Fibroblast of skin of abdomen (primary cell): ENCODE data around the gene TRPM3.

Experiments used
- DNase-seq: peaks from one replicate; pipeline ENCODE4 v3.0.0-alpha.2; 2013

The TRPM3 gene

DNA sequence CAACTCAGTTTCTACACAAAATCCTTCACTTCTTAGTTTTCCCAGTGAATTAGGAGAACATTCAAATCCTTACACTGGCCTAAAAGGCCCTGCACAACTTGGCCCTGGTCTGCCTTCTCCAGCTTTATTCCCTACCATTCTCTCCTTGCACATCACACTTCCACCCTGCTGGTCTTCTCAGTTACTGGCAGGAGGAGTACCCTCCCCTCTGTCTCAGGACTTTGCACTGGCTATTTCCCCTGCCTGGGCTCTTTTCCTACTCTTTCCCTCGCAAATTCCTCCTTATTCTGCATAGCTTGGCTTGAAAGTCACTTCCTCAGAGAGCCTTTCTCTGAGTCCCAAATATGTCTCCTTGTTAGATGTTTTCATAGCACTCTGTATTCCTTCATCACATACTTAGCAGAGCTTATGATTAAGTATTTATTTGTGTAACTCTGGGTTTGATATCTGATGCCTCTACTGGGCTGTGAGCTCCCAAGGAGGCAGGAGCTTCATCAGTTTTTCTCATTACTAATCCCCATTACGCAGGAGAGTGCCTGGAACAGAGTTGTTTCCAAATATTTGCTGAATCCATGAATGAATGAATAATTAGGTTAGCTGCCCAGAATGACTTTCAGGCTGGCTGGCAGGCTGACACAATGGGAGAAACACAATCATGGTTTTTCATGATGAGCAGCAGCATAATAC, 547.1 kb downstream of the TRPM3 start:
- DNase-seq = peak; percentile 42

DNA sequence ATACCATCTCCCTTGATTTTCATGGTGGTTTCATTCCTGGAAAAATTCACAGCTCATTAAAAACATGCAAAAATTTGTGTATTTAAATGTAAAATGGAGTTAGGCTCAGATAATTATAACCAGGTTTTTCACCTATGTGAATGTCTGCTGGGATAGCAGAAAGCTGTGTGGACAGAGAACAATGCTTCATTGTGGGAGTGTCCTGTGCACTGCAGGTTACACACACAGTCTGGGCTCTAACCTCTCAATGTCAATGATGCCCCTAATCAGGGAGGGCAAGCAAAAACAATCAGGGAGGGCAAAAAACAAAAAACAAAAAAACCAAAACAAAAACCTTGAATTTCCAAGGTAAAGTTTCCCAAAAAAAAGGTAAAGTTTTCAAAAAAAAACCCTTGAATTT, 548.1 kb downstream of the TRPM3 start:
- DNase-seq = no peak

DNA sequence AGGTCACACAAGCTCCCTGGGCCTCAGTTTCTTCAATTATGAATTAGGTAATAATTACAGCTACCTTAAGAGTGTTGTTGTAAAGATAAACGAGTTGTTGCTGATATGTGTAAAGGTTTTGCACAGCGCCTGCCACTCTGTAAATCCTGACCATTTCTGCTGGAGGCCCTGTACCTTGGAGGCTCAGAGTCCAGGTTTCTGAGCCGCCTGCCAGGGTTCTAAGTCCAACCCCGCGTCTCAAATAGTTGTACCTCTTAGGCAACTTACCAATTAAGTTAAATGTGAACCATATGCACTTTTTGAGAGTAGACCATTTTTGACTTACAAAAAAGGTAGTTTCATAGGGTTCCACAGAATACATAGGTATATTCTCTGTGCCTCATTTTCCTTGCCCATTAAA, 550.2 kb downstream of the TRPM3 start:
- no peak for DNase-seq

DNA sequence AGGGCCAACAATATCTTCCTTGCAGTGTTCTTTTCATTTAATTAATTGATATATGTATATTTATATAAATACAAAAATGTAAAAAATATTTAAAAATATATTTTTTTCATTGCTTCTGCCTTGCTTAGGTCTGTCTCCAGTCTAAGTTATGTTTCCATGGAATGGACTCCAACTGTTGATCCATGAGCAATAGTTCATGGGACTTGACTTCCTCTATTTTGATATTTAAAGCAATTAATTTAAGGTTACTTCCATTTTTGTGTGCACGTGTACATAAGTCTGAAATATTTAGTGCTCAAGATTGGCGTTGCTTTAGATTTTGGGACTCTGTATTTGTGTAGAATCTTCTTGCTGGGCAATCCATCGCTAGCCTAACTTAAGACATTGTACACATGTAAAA, 551.6 kb downstream of the TRPM3 start:
- DNase-seq = no peak

DNA sequence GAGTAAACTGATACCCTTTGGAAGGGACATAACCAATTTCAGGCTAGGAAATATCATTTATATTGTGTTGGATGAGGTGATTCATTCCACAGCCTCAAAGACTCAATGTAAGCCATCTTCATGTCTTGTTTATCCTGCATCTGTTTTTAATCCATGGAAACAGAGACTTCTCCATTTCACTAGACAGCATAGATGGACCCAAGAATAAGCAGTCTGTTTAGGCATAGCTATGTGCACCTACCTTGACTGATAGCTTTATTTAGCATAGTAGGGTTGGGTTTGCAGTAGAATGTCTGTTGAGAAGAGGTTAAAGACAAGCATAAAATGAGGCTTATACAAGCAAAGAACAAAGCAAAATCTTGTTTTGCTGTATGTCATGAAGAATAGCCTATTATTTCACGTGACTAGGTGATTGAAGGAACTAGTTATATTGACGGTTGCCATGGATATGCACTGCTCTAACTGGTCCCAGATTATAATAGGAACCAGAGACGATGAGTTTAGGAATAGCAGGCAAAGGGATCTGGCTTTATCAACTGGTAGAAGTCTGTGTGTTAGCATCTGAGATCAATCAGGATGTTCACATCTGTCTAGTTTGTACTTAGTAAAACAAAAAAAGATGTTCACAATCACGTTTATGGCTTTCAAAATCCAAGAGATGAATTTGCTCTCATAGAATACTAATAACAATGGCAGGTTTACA, 552.2 kb downstream of the TRPM3 start:
- no peak for DNase-seq

DNA sequence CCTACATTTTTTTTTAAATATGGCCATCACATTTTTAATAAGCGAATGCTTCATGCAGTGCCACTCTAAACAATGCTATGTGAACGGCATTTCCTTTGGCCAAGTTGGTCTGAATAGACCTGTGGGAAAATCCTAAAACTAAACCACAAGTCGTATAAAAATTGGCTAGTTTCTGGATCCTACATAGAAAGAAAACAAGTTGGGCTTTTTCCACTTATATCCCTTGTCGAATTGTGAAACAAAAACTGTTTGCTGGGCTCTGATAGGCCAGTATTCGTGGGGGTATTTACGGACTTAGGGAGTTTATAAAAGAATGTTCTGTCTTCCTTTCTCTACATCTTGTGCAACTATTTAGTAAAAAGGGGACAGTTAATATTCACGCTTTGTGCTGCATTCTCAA, 553.9 kb downstream of the TRPM3 start:
- no peak for DNase-seq

DNA sequence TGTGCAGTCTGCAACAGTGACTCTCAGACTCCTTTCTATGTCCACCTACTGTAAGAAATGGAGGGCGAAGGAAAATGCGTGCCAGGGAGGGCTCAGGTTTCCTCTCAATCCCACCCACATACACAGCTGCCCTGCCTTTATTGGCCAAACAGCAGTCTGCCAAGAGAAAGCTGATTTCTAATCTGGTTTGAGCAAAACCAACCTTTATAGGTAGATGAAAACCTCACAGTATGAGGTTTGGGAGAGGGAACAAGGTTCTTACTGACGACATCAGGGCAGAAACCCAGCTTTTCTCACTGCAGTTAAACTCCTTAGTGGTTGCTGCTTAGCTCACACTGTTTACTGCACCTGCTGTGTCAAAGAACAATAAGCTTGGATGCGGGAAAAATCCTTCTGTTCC, 554.7 kb downstream of the TRPM3 start:
- no peak for DNase-seq

DNA sequence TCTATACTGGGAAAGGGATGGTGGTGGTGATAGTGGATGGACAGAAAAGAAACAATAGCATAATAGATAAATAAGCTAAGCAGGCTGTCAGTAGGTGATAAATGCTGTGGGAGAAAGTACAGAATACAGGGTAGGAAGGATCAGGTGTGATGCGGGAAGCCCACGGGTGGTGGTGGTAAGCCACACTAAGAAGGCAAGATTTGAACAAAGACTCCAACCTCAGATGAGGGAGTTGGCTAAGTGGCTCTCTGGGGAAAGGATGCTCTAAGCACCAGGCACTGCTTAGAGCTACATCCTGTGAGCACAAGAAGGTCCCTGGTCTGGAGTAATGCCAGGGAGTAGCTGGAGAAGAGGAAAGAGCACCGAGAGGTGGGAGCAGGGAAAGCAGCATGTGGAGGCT, 555.4 kb downstream of the TRPM3 start:
- DNase-seq = no peak

DNA sequence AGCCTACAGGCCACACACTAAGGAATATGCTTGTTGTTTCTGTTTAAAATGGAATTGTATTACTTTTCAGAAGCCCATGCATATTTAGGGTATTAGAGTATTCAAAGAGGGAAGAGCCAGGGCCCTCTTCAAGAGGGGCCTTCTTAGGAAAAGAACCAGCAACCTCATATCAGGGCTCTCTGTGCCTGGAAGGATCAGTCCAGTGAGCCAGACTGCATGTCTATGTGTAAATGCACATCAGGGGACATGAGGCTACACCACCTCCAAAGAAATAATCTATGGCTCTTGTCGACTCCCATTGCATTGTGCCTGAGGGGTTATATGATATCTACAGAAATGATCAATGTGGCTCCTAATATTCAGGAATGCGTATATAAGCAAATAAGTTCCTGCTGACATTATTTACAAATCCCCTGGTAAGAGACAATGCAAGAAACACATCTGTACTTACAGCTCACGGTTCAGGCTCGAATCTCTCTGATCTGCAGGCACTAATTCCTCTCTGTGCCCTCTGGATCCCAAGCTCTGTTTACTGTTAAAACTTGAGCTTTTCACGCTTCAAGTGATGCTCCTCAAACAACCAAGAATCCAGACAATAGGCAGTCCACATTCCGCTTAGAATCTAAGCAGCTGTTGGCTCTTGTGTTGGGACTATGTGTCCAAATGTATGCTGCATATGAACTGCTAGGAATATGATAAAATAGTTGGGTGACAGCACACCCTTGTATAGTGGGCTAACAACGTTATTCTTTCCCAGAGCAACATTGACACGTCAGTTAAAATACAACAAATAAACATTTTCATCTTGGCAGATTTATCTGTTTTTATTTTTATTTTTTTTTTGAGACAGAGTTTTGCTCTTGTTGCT, 556.7 kb downstream of the TRPM3 start:
- no peak for DNase-seq

DNA sequence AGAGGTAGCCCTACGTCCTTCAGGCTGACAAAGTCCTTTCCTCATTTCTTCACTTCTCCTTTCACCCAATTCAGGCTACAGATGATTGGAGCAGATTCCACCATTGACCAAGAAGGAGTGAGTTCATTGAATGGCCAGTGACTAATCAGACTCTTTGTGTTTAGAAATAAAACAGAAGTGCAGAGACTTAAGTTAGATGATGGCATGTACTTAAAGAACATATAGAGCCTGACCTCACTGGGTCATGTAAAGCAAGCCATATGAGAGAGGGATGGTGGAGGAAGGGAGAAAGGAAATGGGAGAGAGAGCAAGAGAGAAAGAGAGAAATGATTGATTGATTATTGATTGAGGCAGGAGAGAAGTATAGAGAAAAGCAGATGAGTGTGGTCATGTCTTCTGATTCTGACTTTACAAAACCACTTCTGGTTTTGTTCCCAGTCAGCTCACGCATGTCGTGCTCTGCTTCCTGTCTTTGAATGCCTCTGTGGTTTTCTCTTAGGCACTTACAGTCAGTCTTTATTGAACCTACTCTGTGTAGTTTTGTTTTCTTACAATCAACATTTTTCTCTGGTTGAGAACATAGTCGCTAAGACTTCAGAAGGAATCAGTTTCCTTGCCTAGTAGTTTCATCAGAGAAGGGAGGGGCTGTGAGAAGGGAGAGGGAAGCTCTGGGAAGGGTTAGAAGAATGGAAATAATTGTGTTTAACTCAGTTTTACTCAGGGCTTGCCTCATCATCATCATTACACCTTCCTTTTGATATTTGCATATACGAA, 557.8 kb downstream of the TRPM3 start:
- peak; percentile 77 for DNase-seq

DNA sequence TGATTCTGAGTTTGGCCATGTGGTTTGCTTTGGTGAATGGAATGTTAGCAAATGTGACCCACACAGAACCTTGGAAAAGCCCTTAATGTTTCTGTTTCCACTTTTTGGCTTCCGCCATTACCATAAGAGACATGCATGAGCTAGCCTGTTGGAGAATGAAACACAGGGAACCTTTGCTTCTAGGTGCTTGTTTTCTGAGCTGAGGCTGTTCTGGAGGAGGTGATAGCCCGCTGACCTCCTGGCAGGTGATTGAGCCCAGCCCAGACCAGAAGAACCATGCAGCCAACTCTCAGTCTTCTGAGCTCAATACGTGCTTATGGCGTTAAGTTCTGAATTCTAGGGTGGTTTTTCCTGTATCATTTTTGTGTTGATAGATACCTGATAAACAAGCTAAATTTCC, 558.4 kb downstream of the TRPM3 start:
- DNase-seq = no peak

DNA sequence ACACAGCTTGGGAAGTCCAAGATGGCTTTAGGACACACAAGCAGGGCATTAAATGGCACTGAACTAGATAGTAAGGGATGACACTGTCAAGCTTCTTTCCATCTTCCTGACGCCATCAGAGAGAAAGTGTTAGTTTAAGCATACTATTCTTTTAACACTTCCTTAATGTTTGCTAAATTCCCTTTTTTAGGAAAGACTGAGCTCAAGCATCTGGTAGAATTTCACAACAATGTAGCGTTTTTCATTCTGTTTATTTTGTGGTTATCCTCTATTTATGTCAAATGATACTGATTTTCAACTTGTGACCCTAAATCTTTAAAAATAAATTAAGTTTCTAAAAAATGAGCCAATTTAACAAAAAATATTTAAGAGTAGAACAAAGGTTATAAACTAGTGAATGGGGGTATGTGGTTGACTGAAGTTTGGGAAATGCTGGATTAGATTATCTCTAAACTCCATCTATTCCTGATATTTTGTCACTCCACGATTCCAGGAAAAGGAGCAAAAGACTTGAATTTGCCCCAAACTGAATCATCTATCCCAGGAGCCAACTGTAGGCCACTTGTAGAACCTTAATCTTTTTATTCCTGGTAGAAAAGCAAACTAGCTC, 559.5 kb downstream of the TRPM3 start:
- no peak for DNase-seq

DNA sequence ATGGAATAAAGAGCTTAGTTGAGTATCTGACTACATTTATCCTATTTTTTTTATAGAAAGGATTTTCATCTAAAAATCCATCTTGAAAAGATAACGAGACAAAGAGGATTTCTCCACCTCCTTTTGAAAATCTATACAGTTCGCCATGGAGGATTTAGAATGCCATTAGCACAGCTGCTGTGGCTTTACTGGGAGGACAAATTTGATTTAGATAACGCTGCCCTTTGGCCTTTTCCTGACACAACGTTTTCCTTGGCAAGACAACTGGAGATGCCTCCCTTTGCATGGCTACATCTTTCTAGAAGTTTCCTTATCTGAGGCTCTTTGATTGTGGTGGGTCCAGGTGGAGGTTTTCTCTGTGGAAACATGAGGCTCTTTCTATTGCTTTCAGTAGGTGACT, 560.3 kb downstream of the TRPM3 start:
- DNase-seq = no peak

DNA sequence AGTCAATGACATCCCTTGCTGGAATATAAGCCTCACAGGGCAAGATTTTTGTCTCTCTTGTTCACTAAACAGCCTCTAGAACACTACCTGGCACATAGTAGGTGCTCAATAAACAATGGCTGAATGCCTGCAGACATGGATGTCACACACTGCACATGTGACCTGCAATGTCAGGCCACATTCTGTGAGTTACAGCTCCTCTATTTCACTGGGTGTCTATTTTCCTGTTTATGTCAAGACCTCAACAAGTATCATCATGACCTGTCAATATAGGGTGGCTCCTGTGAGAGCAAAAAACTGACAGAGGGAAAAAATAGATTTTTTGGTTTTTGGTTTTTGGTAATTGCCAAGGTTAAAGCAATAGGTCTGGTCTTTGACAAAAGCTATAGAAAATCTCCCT, 562.3 kb downstream of the TRPM3 start:
- no peak for DNase-seq

DNA sequence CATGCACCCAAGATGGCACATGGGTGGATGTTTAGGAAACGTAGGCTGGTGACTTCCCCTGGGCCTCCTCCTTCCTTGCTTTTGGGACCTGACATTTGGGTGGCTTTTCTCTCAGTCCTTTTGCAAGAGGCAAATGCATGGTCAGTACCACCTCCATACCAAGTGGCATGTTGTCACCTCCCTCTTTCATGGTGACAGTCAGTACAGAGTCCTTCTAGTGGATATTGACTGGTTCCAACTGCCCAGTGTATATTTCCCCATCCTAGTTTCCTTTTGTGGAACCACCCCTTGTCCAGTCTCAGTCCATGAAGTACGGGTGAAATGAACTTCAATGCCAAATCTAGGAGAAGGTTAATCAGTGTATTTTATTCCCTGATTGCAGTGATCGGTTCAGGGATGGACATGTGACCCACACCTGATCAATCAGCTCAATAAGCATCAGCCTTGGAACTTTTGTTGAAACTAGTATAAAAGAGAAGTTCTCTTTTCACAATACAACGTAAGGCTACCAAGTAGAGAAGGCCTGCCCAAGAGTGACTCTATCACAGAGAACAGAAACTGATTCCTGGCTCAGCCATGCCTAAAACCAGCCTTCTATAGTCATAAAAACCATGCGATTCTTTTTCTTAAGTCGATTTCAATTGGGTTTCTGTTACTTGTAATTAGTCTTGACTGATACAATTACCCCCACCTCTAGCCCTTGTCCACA, 563.6 kb downstream of the TRPM3 start:
- no peak for DNase-seq

DNA sequence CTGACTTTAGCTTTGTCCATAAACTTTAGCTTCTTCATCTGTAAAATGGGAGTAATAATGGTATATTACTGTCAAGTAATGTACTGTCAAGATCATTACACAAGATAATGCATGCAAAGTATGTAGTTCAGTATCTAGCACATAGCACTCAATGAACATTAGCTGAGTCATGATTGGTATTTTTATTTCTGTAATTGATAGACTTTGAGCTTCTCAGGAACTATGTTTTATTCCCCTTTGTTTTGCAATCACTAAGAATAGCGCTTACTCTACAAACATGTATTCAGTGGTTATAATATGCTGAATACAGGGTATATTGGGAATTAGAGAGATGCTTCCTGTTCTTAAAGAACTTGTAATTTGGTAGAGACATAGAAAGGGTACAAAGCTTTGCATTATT, 564.6 kb downstream of the TRPM3 start:
- peak; percentile 24 for DNase-seq

DNA sequence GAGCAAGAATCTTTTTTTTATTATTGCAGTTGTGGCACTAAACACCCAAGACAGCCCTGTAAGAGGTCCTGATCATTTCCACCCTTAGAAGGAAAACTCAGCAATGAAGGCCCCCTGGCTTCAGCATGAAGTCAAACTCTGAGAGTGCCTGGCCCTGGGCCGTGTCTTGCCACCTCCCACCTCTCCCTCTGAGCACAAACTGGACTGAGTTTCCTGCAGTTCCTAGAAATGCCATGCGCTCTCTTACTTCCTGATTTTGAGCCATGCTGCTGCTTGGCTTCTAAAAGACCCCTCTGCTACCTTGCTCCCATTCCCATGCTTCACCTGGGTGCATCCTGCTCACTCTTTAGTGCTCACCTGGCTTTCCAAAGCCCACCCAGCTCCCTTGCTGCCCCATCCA, 566.5 kb downstream of the TRPM3 start:
- no peak for DNase-seq

DNA sequence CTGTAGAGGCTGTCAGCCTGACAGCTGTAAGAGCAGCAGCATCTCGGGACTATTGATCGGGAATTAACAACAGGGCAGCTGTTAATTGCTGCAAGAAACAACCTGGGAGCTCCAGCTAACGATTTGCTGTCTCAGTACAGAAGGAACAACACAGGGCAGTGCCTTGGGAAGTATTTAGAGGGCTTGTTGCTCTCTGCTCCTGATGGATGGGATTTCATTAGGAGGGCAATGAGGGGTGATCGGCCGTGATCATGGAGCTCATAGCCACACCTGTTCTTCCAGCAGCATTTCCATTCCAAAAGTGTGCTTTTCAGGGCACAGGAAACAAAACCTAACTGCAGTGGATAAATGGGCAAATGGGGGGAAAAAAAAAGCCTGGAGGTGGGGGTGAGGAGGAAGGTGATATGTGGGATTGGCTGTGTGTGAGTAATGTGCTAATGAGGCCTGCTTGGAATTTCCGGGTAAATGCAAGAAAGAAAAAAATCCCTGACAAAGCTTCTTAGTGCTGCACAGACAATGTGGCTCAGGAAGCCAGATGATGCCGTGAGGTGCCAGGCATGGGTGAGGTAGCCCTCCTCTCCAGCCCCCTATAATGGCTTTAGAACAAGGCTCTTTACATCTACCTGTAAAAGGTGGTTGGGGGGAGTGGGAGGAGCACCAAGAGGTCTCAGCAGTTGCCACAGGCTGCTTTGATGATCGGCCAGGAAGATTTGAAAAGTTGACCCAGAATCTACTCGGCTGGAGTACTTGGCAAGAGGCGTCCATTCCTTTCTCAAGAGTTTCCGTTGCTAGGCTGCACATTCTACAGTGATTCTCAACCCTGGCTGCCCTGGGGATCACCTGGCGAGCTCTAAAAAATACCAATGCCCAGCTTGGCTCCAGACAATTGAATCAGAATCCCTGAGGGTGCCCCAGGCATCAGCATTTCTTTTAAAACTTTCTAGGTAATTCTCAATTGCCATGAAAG, 567.4 kb downstream of the TRPM3 start:
- peak; percentile 68 for DNase-seq

DNA sequence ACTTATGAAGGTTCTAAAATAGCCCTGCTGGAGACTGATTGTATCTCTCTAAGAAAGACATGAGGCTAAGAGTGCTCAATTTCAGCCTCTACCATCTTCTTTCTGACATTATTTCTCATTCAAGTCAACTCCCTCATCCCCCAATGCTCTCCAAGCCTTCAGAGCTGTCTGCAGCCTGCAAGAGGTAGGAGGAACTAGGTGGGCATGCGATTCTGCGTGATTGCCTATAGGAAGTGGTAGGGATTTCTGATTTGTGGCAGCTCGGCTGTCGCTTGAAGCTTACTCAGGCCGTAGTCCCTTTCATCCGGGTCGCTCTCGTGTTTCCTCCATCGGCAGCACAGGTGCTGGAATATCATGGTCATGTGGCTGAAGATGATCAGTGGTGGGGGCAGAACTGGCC, 568.9 kb downstream of the TRPM3 start:
- no peak for DNase-seq

DNA sequence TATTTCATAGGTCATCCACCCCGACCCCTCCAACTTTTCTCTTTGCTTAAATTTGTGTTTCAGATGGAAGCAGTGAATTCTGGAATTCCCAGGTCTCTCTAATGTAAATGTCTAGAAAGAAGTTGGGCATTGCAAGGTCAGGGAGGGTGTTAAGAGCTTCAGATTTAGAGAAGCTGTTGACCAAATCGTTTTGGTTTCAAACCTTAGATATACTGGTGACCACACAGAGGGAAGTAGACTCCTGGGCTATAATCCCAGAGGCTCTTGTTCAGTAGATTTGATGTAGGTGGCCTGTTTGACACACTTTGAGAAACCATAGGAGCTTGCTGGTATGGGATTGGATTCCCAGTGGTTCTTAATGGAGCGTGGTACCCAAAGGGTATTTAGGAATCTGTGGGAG, 569.6 kb downstream of the TRPM3 start:
- DNase-seq = no peak

DNA sequence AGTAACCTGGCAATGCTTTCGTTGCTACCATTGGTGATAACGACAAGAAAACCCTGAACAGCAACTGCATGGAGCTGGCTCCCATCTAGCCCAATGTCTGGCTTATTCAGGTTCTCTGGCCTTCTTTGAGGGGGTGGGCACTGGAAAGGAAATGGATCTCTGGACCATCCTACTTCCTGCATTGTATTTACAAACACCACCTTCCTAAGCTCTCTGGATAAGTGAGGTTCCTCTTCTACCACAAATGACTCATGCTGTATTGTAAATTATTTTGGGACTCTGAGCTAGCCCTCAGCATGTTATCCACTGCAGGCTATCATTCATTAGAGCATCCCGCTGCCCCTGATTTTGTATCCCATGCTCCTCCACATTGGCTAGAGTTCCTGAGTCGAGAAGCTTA, 570.0 kb downstream of the TRPM3 start:
- no peak for DNase-seq
